ENCODE measurements around the gene NEU1.
"Not testable (repeated sequence)": the region's sequence is repeated elsewhere in the genome, so short reads cannot be mapped to it uniquely, and the experiment has no call there.

Gene NEU1

GRCh38 chr6:31908255-31908654 lies 45.6 kb upstream of the NEU1 start:
- H3K27me3 ChIP-seq (ENCODE audit: control insufficient read depth in 1 of 2, insufficient read depth in 1 of 2, low read length in 2 of 2): peaks cover 0 to 15% of the 10 kb centered on the region in 2 experiments
- H3K79me1 ChIP-seq (replicated peaks; ENCODE audit: low read length, poor library complexity, severe bottlenecking); DNase-seq; H3K4ac ChIP-seq (ENCODE audit: low read depth in 1 of 2, low read length in 2 of 2); H3K14ac ChIP-seq (ENCODE audit: low read length in 2 of 2); H3K4me3 ChIP-seq (ENCODE audit: insufficient read depth in 1 of 2, low read depth in 1 of 2, low read length in 2 of 2); H2BK15ac ChIP-seq (ENCODE audit: low read depth, poor library complexity, severe bottlenecking); H3K4me2 ChIP-seq (ENCODE audit: low read length, poor library complexity, severe bottlenecking); H2AFZ ChIP-seq (ENCODE audit: low read depth, low read length); H3K27ac ChIP-seq (ENCODE audit: low read length, poor library complexity, severe bottlenecking); H4K91ac ChIP-seq (ENCODE audit: low read length); H3K9me3 ChIP-seq (ENCODE audit: control insufficient read depth, low read length); H2BK120ac ChIP-seq (ENCODE audit: low read depth, low read length); H3K4me1 ChIP-seq (ENCODE audit: control insufficient read depth, insufficient read depth, low read depth, low read length); H2BK12ac ChIP-seq (ENCODE audit: low read length in 2 of 2); H2AK5ac ChIP-seq (ENCODE audit: low read length, severe bottlenecking); H4K8ac ChIP-seq (ENCODE audit: low read length); H3K23ac ChIP-seq (ENCODE audit: low read length in 2 of 2); H2BK5ac ChIP-seq (ENCODE audit: low read depth, low read length, poor library complexity, severe bottlenecking); H3K36me3 ChIP-seq (ENCODE audit: control insufficient read depth in 1 of 2, insufficient read depth in 2 of 2, low read depth in 1 of 2, low read length in 2 of 2): not testable (repeated sequence)
- 88% methylated on average over 3 of the region's 5 CpGs for WGBS
- peak overlapping the region in 1 of 2 experiments; percentile 21 for H3K18ac ChIP-seq (ENCODE audit: low read depth in 1 of 2, low read length in 2 of 2)
- peak overlapping the region; percentile 21 for H3K9ac ChIP-seq (ENCODE audit: low read length)

- no peak overlapping the region for H3K18ac ChIP-seq (ENCODE audit: low read depth in 1 of 2, low read length in 2 of 2)
- no peak overlapping the region for H3K4ac ChIP-seq (ENCODE audit: low read depth in 1 of 2, low read length in 2 of 2)
- H3K9ac ChIP-seq (ENCODE audit: low read length): peak overlapping the region; percentile 69
- no peak overlapping the region for H2AK5ac ChIP-seq (ENCODE audit: low read length, severe bottlenecking)
- H2BK120ac ChIP-seq (ENCODE audit: low read depth, low read length): no peak overlapping the region
- H3K14ac ChIP-seq (ENCODE audit: low read length in 2 of 2): no peak overlapping the region
- H3K4me2 ChIP-seq (ENCODE audit: low read length, poor library complexity, severe bottlenecking): no peak overlapping the region
- H3K4me3 ChIP-seq (ENCODE audit: insufficient read depth in 1 of 2, low read depth in 1 of 2, low read length in 2 of 2): no peak overlapping the region
- H3K23ac ChIP-seq (ENCODE audit: low read length in 2 of 2): no peak overlapping the region
- no peak overlapping the region for H3K27ac ChIP-seq (ENCODE audit: low read length, poor library complexity, severe bottlenecking)
- peaks cover 0 to 15% of the 10 kb centered on the region in 2 experiments for H3K27me3 ChIP-seq (ENCODE audit: control insufficient read depth in 1 of 2, insufficient read depth in 1 of 2, low read length in 2 of 2)
- no peak overlapping the region for H2AFZ ChIP-seq (ENCODE audit: low read depth, low read length)
- WGBS: 66% methylated on average over 6 of the region's 7 CpGs
- DNase-seq: peak; percentile 93
- H3K79me1 ChIP-seq (replicated peaks; ENCODE audit: low read length, poor library complexity, severe bottlenecking): no peaks in the 10 kb centered on the region
- H2BK15ac ChIP-seq (ENCODE audit: low read depth, poor library complexity, severe bottlenecking): no peak overlapping the region
- H3K4me1 ChIP-seq (ENCODE audit: control insufficient read depth, insufficient read depth, low read depth, low read length): peaks cover 6% of the 10 kb centered on the region
- no peak overlapping the region for H4K91ac ChIP-seq (ENCODE audit: low read length)
- no peaks in the 10 kb centered on the region for H3K9me3 ChIP-seq (ENCODE audit: control insufficient read depth, low read length)
- no peak overlapping the region for H2BK12ac ChIP-seq (ENCODE audit: low read length in 2 of 2)
- no peak overlapping the region for H2BK5ac ChIP-seq (ENCODE audit: low read depth, low read length, poor library complexity, severe bottlenecking)
- no peaks in the 10 kb centered on the region for H3K36me3 ChIP-seq (ENCODE audit: control insufficient read depth in 1 of 2, insufficient read depth in 2 of 2, low read depth in 1 of 2, low read length in 2 of 2)
- H4K8ac ChIP-seq (ENCODE audit: low read length): no peak overlapping the region
Observed at GRCh38 chr6:31907158-31907813, 44.7 kb upstream of the NEU1 start.

GRCh38 chr6:31906727-31907126 lies 44.1 kb upstream of the NEU1 start:
- WGBS: 91% methylated on average over 7 of the region's 8 CpGs

GRCh38 chr6:31906122-31906521 lies 43.5 kb upstream of the NEU1 start:
- Histone ChIP-seq H3K4me1 (ENCODE audit: control insufficient read depth, insufficient read depth, low read depth, low read length) (peaks cover 7% of the 10 kb centered on the region), H4K91ac (ENCODE audit: low read length) (no peak overlapping the region), H3K23ac (ENCODE audit: low read length in 2 of 2) (no peak overlapping the region), H3K27me3 (ENCODE audit: control insufficient read depth in 1 of 2, insufficient read depth in 1 of 2, low read length in 2 of 2) (peaks cover 0 to 15% of the 10 kb centered on the region in 2 experiments), H2BK5ac (ENCODE audit: low read depth, low read length, poor library complexity, severe bottlenecking) (no peak overlapping the region), H3K14ac (ENCODE audit: low read length in 2 of 2) (peak overlapping the region in 1 of 2 experiments; percentile 7), H2AK5ac (ENCODE audit: low read length, severe bottlenecking) (no peak overlapping the region), H2BK12ac (ENCODE audit: low read length in 2 of 2) (peak overlapping the region in 1 of 2 experiments; percentile 37), H2BK15ac (ENCODE audit: low read depth, poor library complexity, severe bottlenecking) (no peak overlapping the region), H3K4me2 (ENCODE audit: low read length, poor library complexity, severe bottlenecking) (no peak overlapping the region), H3K4me3 (ENCODE audit: insufficient read depth in 1 of 2, low read depth in 1 of 2, low read length in 2 of 2) (no peak overlapping the region), H3K27ac (ENCODE audit: low read length, poor library complexity, severe bottlenecking) (no peak overlapping the region), H2BK120ac (ENCODE audit: low read depth, low read length) (no peak overlapping the region), H3K79me1 (replicated peaks; ENCODE audit: low read length, poor library complexity, severe bottlenecking) (no peaks in the 10 kb centered on the region), H3K36me3 (ENCODE audit: control insufficient read depth in 1 of 2, insufficient read depth in 2 of 2, low read depth in 1 of 2, low read length in 2 of 2) (no peaks in the 10 kb centered on the region), H4K8ac (ENCODE audit: low read length) (no peak overlapping the region), H3K9me3 (ENCODE audit: control insufficient read depth, low read length) (no peaks in the 10 kb centered on the region), H3K18ac (ENCODE audit: low read depth in 1 of 2, low read length in 2 of 2) (no peak overlapping the region), H3K9ac (ENCODE audit: low read length) (peak overlapping the region; percentile 69), H3K4ac (ENCODE audit: low read depth in 1 of 2, low read length in 2 of 2) (peak overlapping the region in 1 of 2 experiments; percentile 73), H2AFZ (ENCODE audit: low read depth, low read length) (no peak overlapping the region)
- no peak for DNase-seq
- 30% methylated on average over 4 of the region's 4 CpGs for WGBS

More at GRCh38 chr6:31906727-31907126, 44.1 kb upstream of the NEU1 start:
- H3K18ac ChIP-seq (ENCODE audit: low read depth in 1 of 2, low read length in 2 of 2): peak overlapping the region in 1 of 2 experiments; percentile 12
- not testable (repeated sequence) for H2AK5ac ChIP-seq (ENCODE audit: low read length, severe bottlenecking); H3K23ac ChIP-seq (ENCODE audit: low read length in 2 of 2); H3K9me3 ChIP-seq (ENCODE audit: control insufficient read depth, low read length); H3K4ac ChIP-seq (ENCODE audit: low read depth in 1 of 2, low read length in 2 of 2); H3K4me3 ChIP-seq (ENCODE audit: insufficient read depth in 1 of 2, low read depth in 1 of 2, low read length in 2 of 2); H2BK5ac ChIP-seq (ENCODE audit: low read depth, low read length, poor library complexity, severe bottlenecking); H2AFZ ChIP-seq (ENCODE audit: low read depth, low read length); H3K79me1 ChIP-seq (replicated peaks; ENCODE audit: low read length, poor library complexity, severe bottlenecking); H3K4me1 ChIP-seq (ENCODE audit: control insufficient read depth, insufficient read depth, low read depth, low read length); H2BK15ac ChIP-seq (ENCODE audit: low read depth, poor library complexity, severe bottlenecking); H3K36me3 ChIP-seq (ENCODE audit: control insufficient read depth in 1 of 2, insufficient read depth in 2 of 2, low read depth in 1 of 2, low read length in 2 of 2); H4K91ac ChIP-seq (ENCODE audit: low read length); H4K8ac ChIP-seq (ENCODE audit: low read length); H3K27ac ChIP-seq (ENCODE audit: low read length, poor library complexity, severe bottlenecking); H2BK120ac ChIP-seq (ENCODE audit: low read depth, low read length); DNase-seq; H3K4me2 ChIP-seq (ENCODE audit: low read length, poor library complexity, severe bottlenecking)
- peak overlapping the region in 1 of 2 experiments; percentile 7 for H3K14ac ChIP-seq (ENCODE audit: low read length in 2 of 2)
- peaks cover 0 to 15% of the 10 kb centered on the region in 2 experiments for H3K27me3 ChIP-seq (ENCODE audit: control insufficient read depth in 1 of 2, insufficient read depth in 1 of 2, low read length in 2 of 2)
- H2BK12ac ChIP-seq (ENCODE audit: low read length in 2 of 2): peak overlapping the region in 1 of 2 experiments; percentile 37
- peak overlapping the region; percentile 69 for H3K9ac ChIP-seq (ENCODE audit: low read length)
